GM19043 (cell line): ENCODE measurements around the gene NOLC1.
A peak's percentile ranks its signal among the peaks of the same experiment; 100 is the strongest.

ENCODE experiments used
- ATAC-seq: cut with Tn5 transposase; IDR thresholded peaks from one replicate; pipeline ENCODE4 v1.9.1; 2021; ENCODE audit warnings: low read depth; ENCODE audit not compliant: unreplicated experiment

Gene NOLC1

DNA sequence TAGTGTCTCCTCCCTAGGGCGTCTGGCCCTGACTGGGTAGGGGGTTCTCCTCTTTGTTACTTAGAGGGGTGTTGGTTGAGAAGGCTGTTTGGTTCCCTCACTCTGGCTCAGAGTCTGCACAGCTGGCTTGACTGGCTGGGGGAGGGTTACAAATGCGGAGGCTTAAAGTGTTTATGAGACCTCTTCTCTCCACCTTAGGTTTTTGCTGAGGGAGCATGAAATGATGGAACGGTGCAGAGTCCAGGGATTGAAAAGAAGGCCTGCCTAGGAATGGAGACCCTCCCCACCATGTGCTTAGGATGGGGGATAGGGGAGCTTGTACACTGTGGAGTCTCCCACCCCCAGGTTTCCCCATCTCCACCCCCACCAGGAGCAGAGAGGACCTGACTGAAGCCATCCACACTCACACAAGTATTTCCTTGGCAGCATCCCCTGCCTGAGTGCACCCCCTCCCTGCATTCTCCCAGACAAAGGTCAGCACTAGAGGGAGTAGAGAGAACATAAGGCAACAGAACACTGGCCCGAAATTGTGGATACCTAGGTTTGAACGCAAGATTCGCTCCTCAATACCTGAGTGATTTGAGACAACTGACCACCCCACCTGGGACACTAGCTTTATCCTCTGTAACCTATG lies 30.3 kb upstream of the NOLC1 start:
- ATAC-seq, result no peak

DNA sequence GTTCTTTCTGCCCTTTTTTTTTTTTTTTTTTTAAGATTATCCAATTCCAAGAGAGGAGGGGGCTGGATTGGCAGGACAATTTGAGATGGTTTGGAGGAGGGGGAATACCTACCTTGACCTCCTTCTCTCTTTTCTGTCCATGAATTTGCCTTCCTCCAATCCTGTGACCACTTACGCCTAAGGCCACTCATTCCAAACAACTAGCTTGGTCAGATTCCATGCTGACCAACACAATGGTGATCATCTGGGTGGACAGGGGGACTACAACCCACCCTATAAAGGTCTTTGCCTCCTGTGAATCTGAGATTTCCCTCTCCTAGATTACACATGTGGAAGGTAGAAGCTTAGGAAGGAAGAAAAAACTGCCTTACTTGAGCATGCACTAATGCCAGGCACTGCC lies 29.7 kb upstream of the NOLC1 start:
- ATAC-seq, result no peak

DNA sequence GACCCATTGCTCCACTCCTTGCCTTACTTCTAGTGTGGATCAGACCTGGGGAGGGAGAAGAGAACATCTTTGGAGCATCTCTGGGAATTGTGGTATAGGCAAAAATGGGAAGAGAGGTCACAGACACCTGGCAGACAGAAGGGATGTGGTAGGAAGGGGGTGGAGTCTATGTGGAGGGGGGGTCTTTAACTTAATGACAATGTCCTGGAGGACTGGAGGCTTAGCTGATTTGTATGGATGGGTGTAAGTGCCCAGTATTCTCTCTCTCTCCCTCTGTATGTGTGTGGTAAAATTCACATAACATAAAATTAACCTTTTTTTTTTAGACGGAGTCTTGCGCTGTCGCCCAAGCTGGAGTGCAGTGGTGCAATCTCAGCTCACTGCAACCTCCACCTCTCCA lies 29.0 kb upstream of the NOLC1 start:
- no peak for ATAC-seq

DNA sequence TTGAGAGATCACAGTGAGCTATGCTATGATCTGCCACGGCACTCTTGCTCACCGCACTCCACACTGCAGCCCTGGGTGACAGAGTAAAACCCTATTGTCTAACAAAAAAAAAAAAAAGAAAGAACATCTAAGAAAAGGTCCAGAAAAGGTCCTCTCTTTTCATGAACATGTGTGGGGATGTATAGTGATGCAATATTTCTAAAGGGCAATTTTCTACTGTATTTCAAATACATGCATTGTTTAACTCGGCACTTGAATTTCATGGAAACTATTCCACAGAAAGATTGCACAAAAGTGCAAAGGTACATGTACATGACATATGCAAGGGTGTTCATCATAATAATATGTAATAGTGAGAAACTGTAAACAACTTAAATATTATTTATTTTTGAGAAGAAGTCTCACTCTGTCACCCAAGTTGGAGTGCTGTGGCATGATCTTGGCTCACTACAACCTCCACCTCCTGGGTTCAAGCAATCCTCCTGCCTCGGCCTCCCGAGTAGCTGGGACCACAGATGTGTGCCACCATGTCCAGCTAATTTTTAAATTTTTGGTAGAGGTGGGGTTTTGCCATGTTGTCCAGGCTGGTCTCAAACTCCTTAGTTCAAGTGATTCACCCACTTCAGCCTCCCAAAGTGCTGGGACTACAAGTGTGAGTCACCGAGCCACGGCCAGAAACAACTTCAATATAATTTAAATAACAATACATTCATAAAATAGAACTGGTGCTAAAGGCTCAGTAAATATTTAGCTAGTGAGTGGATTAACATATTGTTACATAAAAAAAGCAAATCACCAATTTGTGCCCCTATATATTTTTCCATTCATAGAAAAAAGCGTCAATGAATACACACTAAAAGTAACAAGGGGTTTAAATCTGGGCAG lies 20.7 kb upstream of the NOLC1 start:
- ATAC-seq, result no peak

DNA sequence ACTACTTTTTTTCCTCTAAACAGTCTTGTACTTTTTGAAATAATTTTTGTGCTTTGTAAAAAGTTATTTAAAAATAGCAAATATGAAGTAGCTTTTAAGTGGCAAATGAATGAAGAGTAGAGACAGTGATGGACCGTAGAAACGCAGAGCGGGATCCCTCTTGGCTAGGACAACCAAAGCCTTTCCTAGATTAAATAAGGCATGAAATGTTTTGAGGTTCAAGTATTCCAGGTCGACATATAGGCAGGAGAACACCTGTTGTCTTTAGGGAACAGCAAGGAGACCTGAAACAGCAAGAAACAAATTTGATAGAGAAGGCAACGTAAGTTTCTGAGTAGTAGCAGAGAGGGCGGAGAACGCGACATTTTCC lies 20.0 kb upstream of the NOLC1 start:
- no peak for ATAC-seq

DNA sequence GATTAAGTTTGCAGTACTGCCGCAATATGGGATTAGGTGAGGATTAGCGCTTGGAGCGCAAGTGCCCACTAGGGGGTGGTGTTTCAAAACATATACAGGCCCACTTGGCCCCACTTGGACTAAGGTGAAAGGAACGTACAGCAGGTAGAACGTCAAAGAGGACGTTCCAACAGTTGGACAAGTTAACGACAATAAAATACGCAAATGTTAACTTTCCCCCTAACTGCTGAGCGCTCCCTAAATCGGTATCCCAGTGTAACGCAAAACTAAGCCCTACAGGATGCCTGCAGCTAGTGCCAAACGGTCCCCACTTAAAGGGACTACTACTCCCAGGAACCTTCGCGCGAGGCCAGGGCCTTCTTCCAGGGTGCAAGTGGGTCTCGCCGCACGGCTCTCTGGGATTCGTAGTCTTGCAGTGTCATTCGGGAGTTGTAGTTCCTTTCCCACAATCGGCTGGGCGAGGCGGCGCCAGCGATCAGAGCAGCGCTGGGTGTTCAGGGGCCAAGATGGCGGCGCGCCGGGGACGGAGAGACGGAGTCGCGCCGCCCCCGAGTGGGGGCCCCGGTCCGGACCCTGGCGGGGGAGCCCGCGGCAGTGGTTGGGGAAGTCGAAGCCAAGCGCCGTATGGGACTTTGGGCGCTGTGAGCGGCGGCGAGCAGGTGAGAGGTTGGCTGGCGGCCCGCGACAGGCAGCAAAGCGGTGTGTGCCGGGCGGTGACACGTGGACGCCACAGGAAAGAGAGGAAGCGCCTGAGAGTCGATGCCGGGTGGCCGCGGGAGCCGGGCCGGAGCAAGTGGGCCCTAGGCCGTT lies 19.4 kb upstream of the NOLC1 start, which contains the start of gene PPRC1:
Gene PPRC1 (plus strand): TSS at position 478 of the 810 bp plus-strand sequence. CDS start 29 bp downstream, at position 507.
- peak; percentile 94 for ATAC-seq

DNA sequence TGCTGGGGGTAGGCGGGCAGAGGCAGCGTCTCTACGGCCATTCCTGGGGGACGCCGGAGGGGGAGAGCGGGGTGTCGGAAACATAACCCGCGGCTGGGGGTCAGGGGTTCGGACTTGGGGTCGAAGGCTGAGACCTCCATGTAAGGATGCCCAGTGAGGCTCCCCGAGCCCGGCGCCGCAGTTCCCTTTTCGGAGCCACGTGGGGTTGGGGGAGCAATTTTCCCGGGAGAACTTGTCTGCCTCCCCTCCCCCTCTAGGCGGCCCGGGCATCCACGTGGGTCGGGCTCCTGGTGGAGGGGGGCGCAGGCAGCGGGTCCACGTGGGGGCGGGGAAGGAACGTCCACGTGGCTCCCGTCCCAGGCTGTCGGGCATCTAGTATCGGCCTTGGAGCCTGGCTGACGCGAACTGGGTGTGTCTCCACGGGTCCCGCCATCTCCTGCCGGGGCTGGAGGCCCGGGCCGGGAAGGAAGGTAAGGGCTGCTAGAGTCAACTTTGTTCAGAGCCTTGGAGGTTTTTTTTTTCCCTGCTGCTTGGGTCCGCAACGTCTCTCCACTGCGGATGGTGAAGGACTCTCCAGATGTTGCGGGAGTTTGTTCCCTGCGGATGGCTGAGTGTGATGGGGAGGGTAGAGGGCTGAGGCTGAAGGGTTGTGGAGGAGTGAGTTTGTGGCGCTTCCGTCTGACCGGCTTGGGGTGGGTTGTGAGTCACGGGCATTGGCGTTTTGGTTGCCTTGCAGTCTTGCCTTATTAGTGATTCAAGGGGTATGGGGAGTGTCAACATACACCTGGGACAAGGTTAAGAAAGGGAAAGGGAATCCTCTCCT lies 18.6 kb upstream of the NOLC1 start:
- ATAC-seq, result no peak

DNA sequence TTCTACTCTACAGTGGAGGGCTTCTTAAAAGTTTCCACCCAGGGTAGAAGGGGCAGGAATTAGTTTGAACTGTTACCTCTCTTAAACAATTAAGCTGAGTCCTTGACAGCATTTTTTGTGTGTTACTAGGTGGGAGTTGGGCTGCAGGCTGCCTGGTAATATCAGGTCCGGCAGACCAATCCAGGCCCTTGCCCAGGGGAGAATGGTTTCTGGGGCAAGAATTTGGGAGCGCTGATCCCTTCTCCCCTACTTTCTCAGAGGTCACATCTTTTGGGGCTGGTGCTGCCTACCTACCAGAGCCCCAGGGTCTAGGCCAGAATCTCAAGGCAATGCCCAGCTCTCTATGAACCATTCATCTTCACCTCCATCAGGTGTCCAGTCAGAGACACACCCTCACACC lies 17.8 kb upstream of the NOLC1 start:
- ATAC-seq, result no peak

DNA sequence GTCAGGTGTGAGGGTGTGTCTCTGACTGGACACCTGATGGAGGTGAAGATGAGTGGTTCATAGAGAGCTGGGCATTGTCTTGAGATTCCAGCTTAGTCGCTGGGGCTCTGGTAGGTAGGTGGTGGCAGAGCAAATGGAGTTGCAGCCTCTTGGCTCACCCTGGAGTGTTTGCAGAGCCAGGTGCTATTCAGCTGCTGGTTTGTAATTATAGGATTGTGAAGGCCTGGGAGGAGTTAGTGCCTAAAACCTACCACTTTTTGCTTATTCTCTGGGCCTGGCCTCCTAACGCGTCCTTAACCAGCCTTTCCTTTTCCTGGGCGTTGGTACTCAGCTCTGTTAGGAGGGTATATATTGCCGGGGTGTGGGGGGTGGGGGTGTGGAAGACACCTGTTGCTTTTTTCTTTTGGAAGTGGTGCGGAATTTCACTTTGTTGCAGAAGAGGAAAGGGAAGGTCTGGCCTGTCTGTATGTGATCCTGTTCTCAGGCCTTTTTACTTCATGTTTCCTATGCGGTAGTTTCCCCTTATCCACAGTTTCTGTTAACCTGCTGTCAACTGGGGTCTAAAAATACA lies 16.1 kb upstream of the NOLC1 start:
- no peak for ATAC-seq

DNA sequence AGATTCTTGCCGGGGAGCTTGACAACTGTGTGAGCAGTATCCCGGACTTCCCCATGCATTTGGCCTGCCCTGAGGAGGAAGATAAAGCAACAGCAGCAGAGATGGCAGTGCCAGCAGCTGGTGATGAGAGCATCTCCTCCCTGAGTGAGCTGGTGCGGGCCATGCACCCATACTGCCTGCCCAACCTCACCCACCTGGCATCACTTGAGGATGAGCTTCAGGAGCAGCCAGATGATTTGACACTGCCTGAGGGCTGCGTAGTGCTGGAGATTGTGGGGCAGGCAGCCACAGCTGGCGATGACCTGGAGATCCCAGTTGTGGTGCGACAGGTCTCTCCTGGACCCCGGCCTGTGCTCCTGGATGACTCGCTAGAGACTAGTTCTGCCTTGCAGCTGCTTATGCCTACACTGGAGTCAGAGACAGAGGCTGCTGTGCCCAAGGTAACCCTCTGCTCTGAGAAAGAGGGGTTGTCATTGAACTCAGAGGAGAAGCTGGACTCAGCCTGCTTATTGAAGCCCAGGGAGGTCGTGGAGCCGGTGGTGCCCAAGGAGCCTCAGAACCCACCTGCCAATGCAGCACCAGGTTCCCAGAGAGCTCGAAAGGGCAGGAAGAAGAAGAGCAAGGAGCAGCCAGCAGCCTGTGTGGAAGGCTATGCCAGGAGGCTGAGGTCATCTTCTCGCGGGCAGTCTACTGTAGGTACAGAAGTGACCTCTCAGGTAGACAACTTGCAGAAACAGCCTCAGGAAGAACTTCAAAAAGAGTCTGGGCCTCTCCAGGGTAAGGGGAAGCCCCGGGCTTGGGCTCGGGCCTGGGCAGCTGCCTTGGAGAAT lies 12.7 kb upstream of the NOLC1 start:
- ATAC-seq, result no peak

DNA sequence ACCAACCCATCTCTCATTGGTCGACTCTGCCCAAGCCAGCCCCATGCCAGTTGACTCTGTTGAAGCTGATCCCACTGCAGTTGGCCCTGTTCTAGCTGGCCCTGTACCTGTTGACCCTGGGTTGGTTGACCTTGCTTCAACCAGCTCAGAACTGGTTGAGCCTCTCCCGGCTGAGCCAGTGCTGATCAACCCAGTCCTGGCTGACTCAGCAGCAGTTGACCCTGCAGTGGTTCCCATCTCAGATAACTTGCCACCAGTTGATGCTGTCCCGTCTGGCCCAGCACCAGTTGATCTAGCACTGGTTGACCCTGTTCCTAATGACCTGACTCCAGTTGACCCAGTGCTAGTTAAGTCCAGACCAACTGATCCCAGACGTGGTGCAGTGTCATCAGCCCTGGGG lies 12.0 kb upstream of the NOLC1 start:
- ATAC-seq, result no peak

DNA sequence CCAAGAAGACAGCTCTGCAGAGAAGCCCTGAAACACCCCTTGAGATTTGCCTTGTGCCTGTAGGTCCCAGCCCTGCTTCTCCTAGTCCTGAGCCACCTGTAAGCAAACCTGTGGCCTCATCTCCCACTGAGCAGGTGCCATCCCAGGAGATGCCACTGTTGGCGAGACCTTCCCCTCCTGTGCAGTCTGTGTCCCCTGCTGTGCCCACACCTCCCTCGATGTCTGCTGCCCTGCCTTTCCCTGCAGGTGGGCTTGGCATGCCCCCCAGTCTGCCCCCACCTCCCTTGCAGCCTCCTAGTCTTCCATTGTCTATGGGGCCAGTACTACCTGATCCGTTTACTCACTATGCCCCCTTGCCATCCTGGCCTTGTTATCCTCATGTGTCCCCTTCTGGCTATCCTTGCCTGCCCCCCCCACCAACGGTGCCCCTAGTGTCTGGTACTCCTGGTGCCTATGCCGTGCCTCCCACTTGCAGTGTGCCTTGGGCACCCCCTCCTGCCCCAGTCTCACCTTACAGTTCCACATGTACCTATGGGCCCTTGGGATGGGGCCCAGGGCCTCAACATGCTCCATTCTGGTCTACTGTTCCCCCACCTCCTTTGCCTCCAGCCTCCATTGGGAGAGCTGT lies 11.2 kb upstream of the NOLC1 start:
- ATAC-seq, result no peak

DNA sequence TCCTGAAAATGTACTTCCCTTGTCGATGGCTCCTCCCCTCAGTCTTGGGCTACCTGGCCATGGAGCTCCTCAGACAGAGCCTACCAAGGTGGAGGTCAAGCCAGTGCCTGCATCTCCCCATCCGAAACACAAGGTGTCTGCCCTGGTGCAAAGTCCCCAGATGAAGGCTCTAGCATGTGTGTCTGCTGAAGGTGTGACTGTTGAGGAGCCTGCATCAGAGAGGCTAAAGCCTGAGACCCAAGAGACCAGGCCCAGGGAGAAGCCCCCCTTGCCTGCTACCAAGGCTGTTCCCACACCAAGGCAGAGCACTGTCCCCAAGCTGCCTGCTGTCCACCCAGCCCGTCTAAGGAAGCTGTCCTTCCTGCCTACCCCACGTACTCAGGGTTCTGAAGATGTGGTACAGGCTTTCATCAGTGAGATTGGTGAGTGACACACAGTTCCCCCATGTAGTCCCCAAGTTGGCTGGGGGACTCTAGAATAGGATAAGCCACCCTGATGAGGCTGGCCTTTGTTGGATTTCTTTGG lies 10.5 kb upstream of the NOLC1 start:
- ATAC-seq, result no peak

DNA sequence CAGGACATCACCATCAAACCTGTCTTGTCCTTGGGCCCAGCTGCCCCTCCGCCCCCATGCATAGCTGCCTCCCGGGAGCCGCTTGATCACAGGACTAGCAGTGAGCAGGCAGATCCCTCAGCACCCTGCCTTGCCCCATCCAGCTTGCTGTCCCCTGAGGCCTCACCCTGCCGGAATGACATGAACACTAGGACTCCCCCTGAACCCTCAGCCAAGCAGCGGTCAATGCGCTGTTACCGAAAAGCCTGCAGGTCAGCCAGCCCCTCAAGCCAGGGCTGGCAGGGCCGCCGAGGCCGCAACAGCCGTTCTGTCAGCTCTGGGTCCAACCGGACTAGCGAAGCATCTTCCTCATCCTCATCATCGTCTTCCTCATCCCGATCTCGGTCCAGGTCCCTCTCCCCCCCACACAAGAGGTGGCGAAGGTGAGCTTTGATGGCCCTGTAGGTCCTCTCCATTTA lies 5.2 kb upstream of the NOLC1 start:
- no peak for ATAC-seq

DNA sequence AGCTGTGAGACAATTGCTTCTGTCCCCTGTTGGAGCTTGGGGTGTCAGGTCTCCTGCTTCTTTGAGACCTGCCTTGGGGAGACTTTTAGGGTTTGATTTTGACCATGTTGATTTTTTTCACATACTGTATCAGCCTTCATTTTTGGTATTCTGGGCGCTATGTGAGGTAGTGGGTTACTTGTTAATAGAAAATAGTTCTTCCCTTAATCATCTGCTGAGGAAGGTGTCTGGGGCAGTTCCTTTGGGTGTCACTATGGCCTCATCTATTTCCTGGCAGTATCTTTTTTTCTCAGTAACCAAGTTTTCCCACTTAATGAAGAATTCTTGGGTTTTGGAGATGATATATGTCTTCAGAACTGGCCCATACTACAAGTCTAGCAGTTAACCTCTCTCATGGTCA lies 4.6 kb upstream of the NOLC1 start:
- ATAC-seq, result no peak

DNA sequence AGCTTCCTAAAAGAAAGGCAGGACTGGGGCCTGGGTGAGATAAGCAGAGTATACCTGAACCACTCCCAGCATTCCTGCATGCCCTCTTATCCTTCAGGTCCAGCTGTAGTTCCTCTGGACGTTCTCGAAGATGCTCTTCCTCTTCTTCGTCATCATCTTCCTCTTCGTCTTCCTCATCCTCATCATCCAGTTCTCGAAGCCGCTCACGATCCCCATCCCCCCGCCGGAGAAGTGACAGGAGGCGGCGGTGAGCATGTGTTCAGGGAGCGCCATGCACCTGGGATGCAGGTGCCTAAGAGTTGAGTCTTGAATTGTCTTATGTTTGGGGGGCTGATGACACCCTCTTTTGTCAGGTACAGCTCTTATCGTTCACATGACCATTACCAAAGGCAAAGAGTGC lies 3.9 kb upstream of the NOLC1 start:
- ATAC-seq, result no peak

DNA sequence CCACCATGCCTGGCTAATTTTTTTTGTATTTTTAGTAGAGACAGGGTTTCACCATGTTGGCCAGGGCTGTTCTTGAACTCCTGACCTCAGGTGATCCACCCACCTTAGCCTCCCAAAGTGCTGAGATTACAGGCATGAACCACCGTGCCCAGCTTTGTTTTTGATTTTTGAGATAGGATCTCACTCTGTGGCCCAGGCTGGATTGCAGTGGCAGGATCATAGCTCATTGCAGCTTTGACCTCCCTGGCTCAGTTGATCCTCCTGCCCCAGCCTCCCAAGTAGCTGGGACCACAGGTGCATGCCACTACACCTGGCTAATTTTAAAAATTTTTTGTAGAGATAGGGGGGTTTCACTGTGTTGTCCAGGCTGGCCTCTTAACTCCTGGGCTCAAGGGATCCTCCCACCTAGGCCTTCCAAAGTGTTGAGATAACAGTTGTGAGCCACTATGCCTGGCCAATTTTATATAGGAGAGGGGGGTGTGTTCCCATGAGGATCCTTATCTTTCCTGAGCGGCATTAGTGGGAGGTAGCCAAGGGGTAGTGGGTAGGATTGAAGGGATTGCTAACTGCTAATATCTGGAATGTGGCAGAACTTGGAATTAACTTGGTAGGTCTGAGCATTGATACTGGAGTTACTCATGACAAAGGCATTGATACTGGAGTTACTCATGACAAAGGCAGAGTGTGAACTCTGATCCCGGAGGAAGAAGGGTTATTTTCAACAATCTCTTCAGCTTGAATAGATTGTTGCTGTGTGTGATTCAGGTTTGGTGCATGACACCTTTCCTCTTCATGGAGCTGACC lies 1.0 kb upstream of the NOLC1 start:
- no peak for ATAC-seq

DNA sequence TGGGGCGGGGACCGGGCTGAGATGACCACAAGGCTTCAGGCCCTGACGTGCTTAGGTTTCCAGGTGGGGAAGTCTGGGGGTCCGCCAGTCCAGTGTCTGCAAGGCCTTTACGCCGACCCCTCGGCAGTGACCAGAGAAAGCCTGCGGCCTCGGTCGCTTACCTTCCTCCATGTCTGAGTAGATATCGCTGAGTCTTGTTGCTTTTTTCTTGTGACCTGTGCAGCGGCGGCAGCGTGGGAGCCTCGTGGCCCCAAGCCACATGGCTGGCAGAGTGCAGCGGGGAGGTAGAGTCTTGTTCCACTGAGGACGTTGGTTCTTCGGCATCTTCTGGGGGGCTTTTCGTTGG lies 329 bp downstream of the NOLC1 start:
- peak; percentile 4 for ATAC-seq
